Measurements from ENCODE around the gene THAP5. TPM values are rescaled to one million over a fixed set of nuclear protein-coding genes. Genes with fewer than 3 reads are reported as not detected.

Gene THAP5
- total RNA-seq, 1 experiment from 2014 or later = 11.8 TPM

- CTCF ChIA-PET = no interaction called here
- H3K79me2 ChIP-seq (ENCODE audit: low read length) = no peaks in the 10 kb centered on the region
- no peaks in the 10 kb centered on the region for H3K9me3 ChIP-seq (ENCODE audit: low read length)
- ATAC-seq = no peak
- no peak for DNase-seq
- H4K20me1 ChIP-seq (ENCODE audit: low read length) = no peaks in the 10 kb centered on the region
- no peaks in the 10 kb centered on the region; the same call in 1 of the 2 replicates for H3K4me1 ChIP-seq (ENCODE audit: insufficient read depth, low read length)
- POLR2A ChIA-PET (ENCODE audit: unreplicated experiment) = no interaction called here
- no peaks in the 10 kb centered on the region for H3K9me2 ChIP-seq (replicated peaks; ENCODE audit: low read length)
- no peak overlapping the region for H2AFZ ChIP-seq (ENCODE audit: low read length)
- TF ChIP-seq EZH2phosphoT487 (IDR thresholded peaks at IDR 0.05; ENCODE audit: borderline replicate concordance, low read length) (no peak), EZH2 (IDR thresholded peaks at IDR 0.05; ENCODE audit: low read length, unreplicated experiment) (no peak), CTCF (conservative IDR thresholded peaks at IDR 0.05; ENCODE audit: low read depth, low read length) (no peak)
- no peaks in the 10 kb centered on the region for H3K36me3 ChIP-seq (ENCODE audit: low read depth, low read length)
- no TSS peak for BruUV-seq (replicated peaks)
- intact Hi-C loops (cut with micrococcal nuclease) = no loop called here
- no peak overlapping the region for H3K27ac ChIP-seq (ENCODE audit: low read length)
- H3K27me3 ChIP-seq (ENCODE audit: low read length) = peaks cover 3% of the 10 kb centered on the region; the same call in 1 of the 2 replicates
- H3K4me2 ChIP-seq (ENCODE audit: low read length) = no peak overlapping the region
- no peak overlapping the region for H3K4me3 ChIP-seq (ENCODE audit: low read length)
- no peak overlapping the region for H3K9ac ChIP-seq (ENCODE audit: low read length)
- no peaks in the 10 kb centered on the region for H3F3A ChIP-seq (ENCODE audit: low read length, unreplicated experiment)
Observed at GRCh38 chr7:108604307-108605077, 35.0 kb upstream of the THAP5 start.

GRCh38 chr7:108603656-108604306 is 34.3 kb upstream of the THAP5 start:
- peaks cover 10% of the 10 kb centered on the region for H3K27me3 ChIP-seq (ENCODE audit: low read length)
- no peaks in the 10 kb centered on the region for H3K79me2 ChIP-seq (ENCODE audit: low read length)
- CTCF ChIA-PET = no interaction called here
- H4K20me1 ChIP-seq (ENCODE audit: low read length) = no peaks in the 10 kb centered on the region
- no peaks in the 10 kb centered on the region for H3K36me3 ChIP-seq (ENCODE audit: low read depth, low read length)
- H3K4me1 ChIP-seq (ENCODE audit: insufficient read depth, low read length) = no peaks in the 10 kb centered on the region; the same call in 1 of the 2 replicates
- peak; percentile 29; the same call in 1 of the 2 replicates for ATAC-seq
- no peak overlapping the region for H3K9ac ChIP-seq (ENCODE audit: low read length)
- peak; percentile 22 for DNase-seq
- H3F3A ChIP-seq (ENCODE audit: low read length, unreplicated experiment) = no peaks in the 10 kb centered on the region
- H3K27ac ChIP-seq (ENCODE audit: low read length) = no peak overlapping the region
- intact Hi-C loops (cut with micrococcal nuclease) = no loop called here
- no peaks in the 10 kb centered on the region for H3K9me2 ChIP-seq (replicated peaks; ENCODE audit: low read length)
- BruUV-seq (replicated peaks) = no TSS peak
- H3K4me3 ChIP-seq (ENCODE audit: low read length) = no peak overlapping the region
- H3K9me3 ChIP-seq (ENCODE audit: low read length) = no peaks in the 10 kb centered on the region
- H3K4me2 ChIP-seq (ENCODE audit: low read length) = no peak overlapping the region
- TF ChIP-seq EZH2phosphoT487 (IDR thresholded peaks at IDR 0.05; ENCODE audit: borderline replicate concordance, low read length) (no peak), CTCF (conservative IDR thresholded peaks at IDR 0.05; ENCODE audit: low read depth, low read length) (no peak), EZH2 (IDR thresholded peaks at IDR 0.05; ENCODE audit: low read length, unreplicated experiment) (no peak)
- H2AFZ ChIP-seq (ENCODE audit: low read length) = no peak overlapping the region
- POLR2A ChIA-PET (ENCODE audit: unreplicated experiment) = no interaction called here

- BruUV-seq (replicated peaks) = no TSS peak
- Histone ChIP-seq H3K9me2 (replicated peaks; ENCODE audit: low read length) (no peaks in the 10 kb centered on the region), H3K27me3 (ENCODE audit: low read length) (peaks cover 16% of the 10 kb centered on the region), H4K20me1 (ENCODE audit: low read length) (no peaks in the 10 kb centered on the region), H3K4me2 (ENCODE audit: low read length) (no peak overlapping the region), H3K36me3 (ENCODE audit: low read depth, low read length) (no peaks in the 10 kb centered on the region), H3K4me3 (ENCODE audit: low read length) (no peak overlapping the region), H3F3A (ENCODE audit: low read length, unreplicated experiment) (no peaks in the 10 kb centered on the region), H3K4me1 (ENCODE audit: insufficient read depth, low read length) (no peaks in the 10 kb centered on the region; the same call in 1 of the 2 replicates), H3K9me3 (ENCODE audit: low read length) (no peaks in the 10 kb centered on the region), H3K79me2 (ENCODE audit: low read length) (no peaks in the 10 kb centered on the region), H3K27ac (ENCODE audit: low read length) (no peak overlapping the region), H3K9ac (ENCODE audit: low read length) (no peak overlapping the region), H2AFZ (ENCODE audit: low read length) (no peak overlapping the region)
- CTCF ChIA-PET = no interaction called here
- intact Hi-C loops (cut with micrococcal nuclease) = no loop called here
- TF ChIP-seq EZH2 (IDR thresholded peaks at IDR 0.05; ENCODE audit: low read length, unreplicated experiment) (no peak), CTCF (conservative IDR thresholded peaks at IDR 0.05; ENCODE audit: low read depth, low read length) (no peak), EZH2phosphoT487 (IDR thresholded peaks at IDR 0.05; ENCODE audit: borderline replicate concordance, low read length) (no peak)
- DNase-seq (no peak), ATAC-seq (no peak)
- POLR2A ChIA-PET (ENCODE audit: unreplicated experiment) = no interaction called here
Observed at GRCh38 chr7:108600399-108600798, 30.9 kb upstream of the THAP5 start.
